Parathyroid adenoma (tissue), 2 donors: ENCODE measurements around the gene SUGP1.
"Not testable (repeated sequence)": the region's sequence is repeated elsewhere in the genome, so short reads cannot be mapped to it uniquely, and the experiment has no call there.

Source experiments
- H2AFZ ChIP-seq: fragments of 300-600 bp; sonication (generic); one replicate; pipeline ENCODE4 v1.7.0; 2017; ENCODE audit warnings: antibody characterized with exemption, mild to moderate bottlenecking
- H3K27ac ChIP-seq: fragments of 300-600 bp; sonication (generic); one replicate; pipeline ENCODE4 v1.7.0; 2017
- H3K27me3 ChIP-seq: fragments of 300-600 bp; sonication (generic); one replicate; pipeline ENCODE4 v1.7.0; 2017; ENCODE audit warnings: low read length; ENCODE audit not compliant: control insufficient read depth, insufficient read depth
- H3K36me3 ChIP-seq: fragments of 300-600 bp; sonication (generic); one replicate; pipeline ENCODE4 v1.7.0; 2017; ENCODE audit warnings: low read length; ENCODE audit not compliant: control insufficient read depth, insufficient read depth
- H3K4me1 ChIP-seq: fragments of 300-600 bp; sonication (generic); one replicate; pipeline ENCODE4 v1.7.0; 2017; ENCODE audit warnings: control low read depth
- H3K4me2 ChIP-seq: fragments of 300-600 bp; sonication (generic); one replicate; pipeline ENCODE4 v1.7.0; 2017; ENCODE audit warnings: low read length
- H3K4me3 ChIP-seq: fragments of 300-600 bp; sonication (generic); one replicate; pipeline ENCODE4 v1.7.0; 2017; ENCODE audit warnings: low read depth, low read length
- H3K79me2 ChIP-seq: fragments of 300-600 bp; sonication (generic); one replicate; pipeline ENCODE4 v1.7.0; 2017; ENCODE audit warnings: control low read depth
- H3K9ac ChIP-seq: fragments of 300-600 bp; sonication (generic); one replicate; pipeline ENCODE4 v1.7.0; 2017; ENCODE audit warnings: mild to moderate bottlenecking
- H3K9me3 ChIP-seq: fragments of 300-600 bp; sonication (generic); one replicate; pipeline ENCODE4 v1.7.0; 2017; ENCODE audit warnings: low read length; ENCODE audit not compliant: control insufficient read depth
- CTCF ChIP-seq: fragments of 300-600 bp; sonication (generic); IDR thresholded peaks from one replicate; pipeline ENCODE4 v1.7.0; 2017; ENCODE audit warnings: antibody characterized with exemption, mild to moderate bottlenecking
- donor health status: primary hyperparathyroidism.

Gene SUGP1

DNA sequence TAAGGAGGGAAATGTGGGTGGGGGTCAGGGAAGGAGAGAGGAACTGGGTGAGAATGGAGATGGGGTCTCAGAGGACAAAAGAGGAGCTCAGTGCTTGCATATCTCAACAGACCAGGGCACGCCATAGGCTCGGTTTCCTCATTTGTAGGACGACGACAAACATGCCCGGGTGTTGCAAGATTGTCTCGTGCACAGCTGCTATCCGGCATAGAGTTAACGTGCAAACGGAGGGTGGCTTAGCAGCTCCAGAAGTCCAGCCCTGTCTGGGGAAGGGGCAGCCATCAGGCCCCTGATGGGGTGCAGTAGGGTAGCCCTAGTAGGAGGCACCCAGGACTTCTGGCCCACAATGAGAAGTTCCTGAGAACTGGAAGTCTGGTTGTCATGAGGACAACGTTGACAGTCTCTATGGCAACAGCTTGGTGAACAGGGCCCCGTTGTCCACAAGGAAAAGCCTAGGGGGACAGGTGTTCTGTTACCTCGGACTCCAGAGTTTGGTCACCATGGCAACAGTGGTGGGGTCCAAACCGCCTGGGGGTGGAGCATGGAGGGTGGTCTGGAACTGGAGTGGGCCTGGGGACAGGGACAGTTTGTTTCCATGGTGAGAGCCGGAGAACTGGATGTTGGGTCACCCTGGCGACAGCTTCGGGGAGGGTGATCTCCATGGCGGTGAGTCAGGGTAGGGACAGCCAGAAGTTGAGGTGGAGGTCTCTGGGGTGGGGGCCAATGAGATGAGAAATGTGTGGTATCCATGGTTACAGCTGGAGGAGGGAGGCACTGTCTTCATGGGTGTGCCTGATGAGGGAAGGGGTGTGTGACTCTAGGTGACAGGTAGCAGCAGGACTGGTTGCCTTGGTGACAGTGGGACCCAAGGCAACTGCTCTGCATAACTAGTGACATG, 64.0 kb downstream of the SUGP1 start:
- H3K79me2 ChIP-seq = no peaks in the 10 kb centered on the region
- no peak overlapping the region for H3K4me2 ChIP-seq
- no peaks in the 10 kb centered on the region for H3K36me3 ChIP-seq
- no peaks in the 10 kb centered on the region for H3K9me3 ChIP-seq
- H3K4me1 ChIP-seq = no peaks in the 10 kb centered on the region
- H3K4me3 ChIP-seq = no peak overlapping the region
- no peak for TF ChIP-seq CTCF
- H2AFZ ChIP-seq = no peak overlapping the region
- no peak overlapping the region for H3K27ac ChIP-seq
- H3K27me3 ChIP-seq = no peaks in the 10 kb centered on the region
- H3K9ac ChIP-seq = no peak overlapping the region

DNA sequence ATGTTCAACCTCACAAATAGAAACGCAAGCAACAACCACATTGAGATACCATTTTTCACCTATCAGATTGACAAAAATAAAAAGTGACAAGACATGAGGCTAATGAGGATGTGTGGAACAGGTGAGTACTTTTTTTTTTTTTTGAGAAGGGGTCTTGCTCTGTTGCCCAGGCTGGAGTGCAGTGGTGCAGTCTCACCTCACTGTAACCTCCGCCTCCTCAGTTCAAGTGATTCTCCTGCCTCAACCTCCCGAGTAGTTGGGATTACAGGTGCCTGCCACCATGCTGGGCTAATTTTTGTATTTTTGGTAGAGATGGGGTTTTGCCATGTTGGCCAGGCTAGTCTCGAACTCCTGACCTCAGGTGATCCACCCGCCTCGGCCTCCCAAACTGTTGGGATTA, 66.9 kb downstream of the SUGP1 start:
- not testable (repeated sequence) for H3K9me3 ChIP-seq, H3K27me3 ChIP-seq, H2AFZ ChIP-seq, H3K4me3 ChIP-seq, H3K4me1 ChIP-seq, H3K79me2 ChIP-seq, H3K9ac ChIP-seq, H3K27ac ChIP-seq, H3K4me2 ChIP-seq, H3K36me3 ChIP-seq

DNA sequence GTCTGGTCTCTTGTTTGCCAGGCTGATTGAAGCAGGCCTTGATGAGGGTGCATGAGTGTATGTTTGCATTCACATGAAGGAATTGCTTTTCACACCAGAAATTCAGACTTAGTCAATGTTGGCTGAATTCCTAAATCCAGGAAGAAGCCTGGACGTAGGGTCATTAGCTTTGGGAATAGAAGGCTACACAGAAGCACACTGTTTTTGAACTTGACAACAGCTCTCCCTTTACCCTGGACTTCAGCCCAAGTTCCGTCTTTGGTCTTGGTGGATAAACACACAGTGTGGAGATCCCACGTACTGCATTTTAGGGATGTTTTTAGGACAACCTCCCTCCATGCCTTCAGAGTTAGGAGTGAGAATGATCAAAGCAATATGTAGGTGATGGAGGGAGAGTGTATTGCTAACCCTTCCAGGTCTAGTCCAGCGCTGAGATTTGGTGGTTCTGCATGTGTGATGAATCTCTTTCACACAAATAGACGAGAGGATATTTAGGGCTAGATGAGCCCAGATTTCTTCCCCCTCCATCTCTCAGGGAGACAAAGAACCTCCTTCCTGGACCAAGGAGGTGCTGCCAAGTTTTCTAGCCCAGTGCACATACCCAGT, 70.0 kb downstream of the SUGP1 start:
- no peaks in the 10 kb centered on the region for H3K27me3 ChIP-seq
- no peaks in the 10 kb centered on the region for H3K9me3 ChIP-seq
- no peak overlapping the region for H3K27ac ChIP-seq
- no peak overlapping the region for H3K9ac ChIP-seq
- no peaks in the 10 kb centered on the region for H3K79me2 ChIP-seq
- H3K4me1 ChIP-seq = no peaks in the 10 kb centered on the region
- no peak for TF ChIP-seq CTCF
- no peak overlapping the region for H3K4me2 ChIP-seq
- no peaks in the 10 kb centered on the region for H3K36me3 ChIP-seq
- H2AFZ ChIP-seq = no peak overlapping the region
- no peak overlapping the region for H3K4me3 ChIP-seq

DNA sequence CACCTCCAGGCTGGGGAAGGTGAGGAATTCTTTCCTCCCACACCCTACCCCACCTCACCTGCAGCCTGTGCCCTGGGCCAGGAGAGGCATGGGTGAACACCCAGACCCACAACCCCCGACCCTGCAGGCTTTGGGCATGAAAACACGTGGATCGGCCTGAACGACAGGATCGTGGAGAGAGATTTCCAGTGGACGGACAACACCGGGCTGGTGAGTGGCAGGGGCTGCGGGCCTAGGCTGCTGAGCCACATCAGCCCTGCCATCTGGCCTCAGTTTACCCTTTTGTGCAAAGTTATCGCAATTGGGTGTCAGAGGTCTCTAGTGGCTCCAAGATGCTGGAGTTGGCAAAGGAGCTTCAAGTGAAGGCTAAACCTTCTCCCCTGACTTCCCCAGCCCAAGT, 79.8 kb downstream of the SUGP1 start:
- no peaks in the 10 kb centered on the region for H3K4me1 ChIP-seq
- no peak overlapping the region for H2AFZ ChIP-seq
- no peaks in the 10 kb centered on the region for H3K9me3 ChIP-seq
- H3K4me2 ChIP-seq = no peak overlapping the region
- H3K9ac ChIP-seq = no peak overlapping the region
- no peaks in the 10 kb centered on the region for H3K27me3 ChIP-seq
- H3K79me2 ChIP-seq = no peaks in the 10 kb centered on the region
- no peaks in the 10 kb centered on the region for H3K36me3 ChIP-seq
- TF ChIP-seq CTCF = no peak
- no peak overlapping the region for H3K27ac ChIP-seq
- H3K4me3 ChIP-seq = no peak overlapping the region

DNA sequence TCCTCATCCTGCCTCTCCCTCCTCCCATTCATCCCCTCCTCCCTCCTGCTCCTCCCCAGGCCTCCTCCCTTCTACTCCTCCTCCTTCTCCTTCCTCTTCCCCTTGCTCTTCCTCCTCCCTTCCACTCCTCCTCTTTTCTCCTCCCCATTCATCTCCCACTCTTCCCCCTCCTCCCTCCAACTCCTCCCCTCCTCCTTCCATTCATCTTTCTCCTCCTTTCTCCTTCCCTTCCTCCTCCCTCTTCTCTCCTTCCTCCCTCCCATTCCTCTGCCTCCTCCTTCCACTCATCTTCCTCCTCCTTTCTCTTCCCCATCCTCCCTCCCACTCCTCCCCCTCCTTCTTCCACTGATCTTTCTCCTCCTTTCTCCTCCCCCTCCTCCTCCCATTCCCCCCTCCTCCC, 80.6 kb downstream of the SUGP1 start:
- H3K79me2 ChIP-seq = no peaks in the 10 kb centered on the region
- H3K4me3 ChIP-seq = no peak overlapping the region
- no peak overlapping the region for H3K4me2 ChIP-seq
- H3K27ac ChIP-seq = no peak overlapping the region
- H3K9me3 ChIP-seq = no peaks in the 10 kb centered on the region
- no peak for TF ChIP-seq CTCF
- no peaks in the 10 kb centered on the region for H3K4me1 ChIP-seq
- no peaks in the 10 kb centered on the region for H3K36me3 ChIP-seq
- H2AFZ ChIP-seq = no peak overlapping the region
- H3K27me3 ChIP-seq = no peaks in the 10 kb centered on the region
- H3K9ac ChIP-seq = no peak overlapping the region
